ENCODE data around the gene ZMIZ1.

Gene ZMIZ1

DNA sequence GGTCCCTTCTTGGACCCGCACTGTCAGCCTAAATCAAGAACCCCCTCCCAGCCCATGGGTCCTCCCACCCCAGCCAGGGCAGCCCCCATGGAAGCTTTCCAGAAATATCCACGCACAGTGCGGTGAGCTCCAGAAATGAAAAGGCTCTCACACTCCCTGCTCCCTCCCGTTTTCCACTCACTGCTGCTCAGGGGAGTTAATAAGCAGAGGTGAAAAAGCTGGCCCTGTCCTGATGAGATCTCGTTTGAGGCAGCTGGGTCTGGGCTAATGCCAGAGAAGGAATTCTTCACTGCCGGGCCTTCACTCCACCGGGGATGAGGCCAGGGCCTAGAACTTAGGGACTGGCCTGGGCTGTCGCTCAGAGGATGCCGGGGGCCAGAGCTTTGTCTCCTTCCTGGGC is 102.2 kb downstream of the ZMIZ1 start:
- no peak for DNase-seq (ENCODE audit: low read depth in 3 of 3)

- DNase-seq (ENCODE audit: low read depth in 3 of 3): no peak
These were observed 102.7 kb downstream of the ZMIZ1 start for GRCh38 chr10:79171504-79171903.

DNA sequence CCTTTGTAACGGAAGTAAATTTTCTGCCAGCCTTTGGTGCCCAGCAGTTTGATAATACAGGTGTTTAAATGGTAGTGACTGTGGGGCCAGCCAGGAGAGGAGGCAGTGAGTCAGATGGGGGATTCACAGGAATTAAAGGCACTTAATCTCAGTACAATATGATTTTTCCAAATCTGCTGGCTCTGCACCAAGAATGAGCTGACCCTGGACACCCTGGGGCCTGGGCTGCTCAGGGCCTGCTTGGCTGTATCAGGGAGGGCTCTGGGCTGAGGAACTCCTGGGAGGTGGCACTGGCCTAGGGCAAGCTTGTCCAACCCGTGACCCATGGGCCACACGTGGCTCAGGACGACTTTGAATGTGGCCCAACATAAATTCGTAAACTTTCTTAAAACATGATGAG is 104.1 kb downstream of the ZMIZ1 start:
- DNase-seq (ENCODE audit: low read depth in 3 of 3): no peak

DNA sequence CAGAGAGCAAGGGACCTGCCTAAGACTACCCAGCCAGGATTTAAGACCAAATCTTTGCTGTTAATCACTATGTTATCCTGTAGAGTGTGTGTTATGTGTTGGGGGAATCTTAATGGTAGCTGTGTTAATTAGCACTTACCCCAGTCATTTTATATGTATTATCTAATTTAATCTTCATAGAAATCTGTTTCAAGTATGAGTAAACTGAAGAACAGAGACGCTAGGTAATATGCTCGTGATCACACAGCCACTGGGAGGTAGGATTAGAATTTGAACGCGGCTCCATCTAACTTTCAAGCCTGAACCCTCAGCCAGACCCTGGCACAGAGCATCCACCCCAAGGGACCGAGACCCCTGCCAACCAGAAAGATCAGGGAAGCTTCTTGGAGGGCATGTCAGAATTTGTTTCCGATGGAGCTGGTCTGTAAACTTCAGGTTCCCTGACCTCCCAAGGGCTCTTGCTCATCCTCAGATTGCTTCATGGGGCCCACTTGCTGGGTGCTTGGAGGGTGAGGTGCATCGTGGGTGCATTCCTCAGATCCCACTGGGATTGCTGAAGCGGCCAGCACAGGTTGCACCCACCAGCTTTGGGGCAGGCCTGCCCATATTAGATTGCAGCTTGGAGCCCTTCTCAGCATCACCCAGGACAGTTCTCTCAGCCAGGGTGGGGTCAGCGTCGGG is 105.0 kb downstream of the ZMIZ1 start:
- DNase-seq (ENCODE audit: low read depth in 3 of 3): no peak

DNA sequence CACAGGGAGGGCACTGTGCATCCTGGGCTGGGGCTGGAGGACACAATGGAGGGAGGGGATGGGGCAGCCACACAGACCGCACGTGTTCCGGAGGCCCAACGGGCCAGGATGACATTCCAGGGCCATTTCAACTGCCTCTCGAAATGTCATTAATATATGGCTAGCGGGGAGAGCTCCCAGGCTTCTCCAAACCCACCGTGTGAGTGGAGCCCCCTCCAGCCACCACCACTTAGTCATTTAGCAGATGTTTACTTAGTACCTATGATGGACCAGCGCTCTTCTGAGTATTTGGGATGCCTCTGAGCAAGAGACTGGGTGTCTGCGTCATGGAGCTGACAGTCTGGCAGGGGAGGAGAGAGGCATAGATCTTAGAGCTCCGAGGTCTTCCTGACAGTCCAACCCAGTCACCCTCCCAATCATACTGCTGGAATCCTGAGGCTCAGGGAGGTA is 107.3 kb downstream of the ZMIZ1 start:
- DNase-seq (ENCODE audit: low read depth in 3 of 3): no peak

DNA sequence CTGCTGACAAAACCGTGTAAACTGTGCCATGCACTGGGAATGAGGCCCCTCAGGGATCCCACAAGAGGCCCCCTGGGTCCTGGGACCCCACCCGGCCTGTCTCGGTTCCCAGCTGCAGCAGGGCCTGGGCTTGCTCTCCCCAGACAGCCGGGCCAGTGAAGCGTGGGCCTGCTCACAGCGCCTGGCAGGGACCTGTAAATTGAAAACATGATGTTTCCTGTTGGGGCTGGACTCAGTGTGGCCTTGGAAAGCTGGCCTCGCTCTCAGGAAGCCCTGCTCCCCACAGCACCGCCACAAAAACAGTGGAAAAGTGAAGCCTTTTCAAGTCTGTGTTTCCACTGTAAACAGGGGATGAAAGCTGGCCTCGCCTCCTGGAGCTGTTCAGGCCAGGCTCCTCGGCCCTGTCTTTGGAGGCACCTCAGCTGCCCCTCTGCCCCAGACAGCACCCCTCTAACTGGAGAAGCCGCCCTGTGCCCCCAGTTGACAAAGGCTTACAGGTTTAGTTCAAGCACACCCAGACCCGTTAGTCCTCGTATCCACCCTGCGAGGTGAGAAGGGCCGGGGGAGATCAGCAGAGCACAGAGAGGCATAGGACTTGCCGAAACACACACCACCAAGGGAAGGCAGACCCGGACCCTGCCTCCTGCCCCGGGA is 108.3 kb downstream of the ZMIZ1 start:
- no peak for DNase-seq (ENCODE audit: low read depth in 3 of 3)

DNA sequence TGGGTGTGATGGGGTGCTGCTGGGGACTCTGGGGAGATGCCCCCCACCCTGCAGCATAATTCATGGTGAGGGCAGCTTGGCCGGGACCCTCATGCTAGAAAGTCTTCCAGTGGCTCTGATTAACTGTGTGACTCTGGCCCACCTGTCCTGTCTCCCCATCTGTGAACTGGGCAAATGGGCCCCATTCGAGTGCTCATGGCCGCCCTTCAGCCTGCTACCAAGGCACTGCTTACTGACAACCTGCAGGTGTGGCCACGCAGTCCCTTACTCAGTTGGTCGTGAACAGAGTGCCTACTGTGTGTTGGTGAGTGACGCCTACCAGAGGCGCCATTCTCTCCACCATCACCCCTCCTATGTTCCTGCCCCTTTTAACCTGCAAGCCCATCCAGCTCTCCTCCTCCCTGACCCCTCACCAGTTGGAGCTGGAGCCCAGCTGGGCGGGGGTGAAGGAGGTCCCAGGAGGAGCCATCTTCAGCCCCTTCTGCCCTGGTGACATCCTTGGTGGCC is 109.4 kb downstream of the ZMIZ1 start:
- DNase-seq (ENCODE audit: low read depth in 3 of 3): no peak

DNA sequence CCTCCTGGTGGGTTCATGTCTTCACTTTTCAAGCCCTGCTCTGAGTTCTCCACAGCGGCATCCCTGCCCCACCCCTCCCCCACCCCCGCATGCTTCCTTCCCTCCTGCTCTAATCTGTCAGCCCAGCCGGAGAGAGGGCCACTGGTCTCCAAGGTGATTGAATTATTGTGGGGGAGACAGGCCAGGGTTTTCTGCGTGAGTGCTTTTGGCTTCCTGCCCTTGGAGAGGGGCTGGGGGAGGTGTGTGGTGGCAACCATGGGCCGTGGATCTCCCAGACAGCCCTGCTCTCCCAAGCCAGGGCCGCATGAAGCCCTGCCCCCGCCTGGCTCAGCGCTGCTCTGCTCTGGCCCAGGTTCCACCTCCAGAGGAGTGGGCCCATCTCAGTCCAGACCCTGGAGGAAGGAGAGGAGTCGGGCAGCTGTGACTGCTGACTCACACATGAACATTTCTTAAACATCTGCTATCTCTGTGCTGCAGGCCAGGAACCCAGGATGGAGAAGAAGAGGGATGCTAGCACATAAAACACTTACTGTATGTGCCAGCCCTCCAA is 109.9 kb downstream of the ZMIZ1 start:
- DNase-seq (ENCODE audit: low read depth in 3 of 3): no peak

DNA sequence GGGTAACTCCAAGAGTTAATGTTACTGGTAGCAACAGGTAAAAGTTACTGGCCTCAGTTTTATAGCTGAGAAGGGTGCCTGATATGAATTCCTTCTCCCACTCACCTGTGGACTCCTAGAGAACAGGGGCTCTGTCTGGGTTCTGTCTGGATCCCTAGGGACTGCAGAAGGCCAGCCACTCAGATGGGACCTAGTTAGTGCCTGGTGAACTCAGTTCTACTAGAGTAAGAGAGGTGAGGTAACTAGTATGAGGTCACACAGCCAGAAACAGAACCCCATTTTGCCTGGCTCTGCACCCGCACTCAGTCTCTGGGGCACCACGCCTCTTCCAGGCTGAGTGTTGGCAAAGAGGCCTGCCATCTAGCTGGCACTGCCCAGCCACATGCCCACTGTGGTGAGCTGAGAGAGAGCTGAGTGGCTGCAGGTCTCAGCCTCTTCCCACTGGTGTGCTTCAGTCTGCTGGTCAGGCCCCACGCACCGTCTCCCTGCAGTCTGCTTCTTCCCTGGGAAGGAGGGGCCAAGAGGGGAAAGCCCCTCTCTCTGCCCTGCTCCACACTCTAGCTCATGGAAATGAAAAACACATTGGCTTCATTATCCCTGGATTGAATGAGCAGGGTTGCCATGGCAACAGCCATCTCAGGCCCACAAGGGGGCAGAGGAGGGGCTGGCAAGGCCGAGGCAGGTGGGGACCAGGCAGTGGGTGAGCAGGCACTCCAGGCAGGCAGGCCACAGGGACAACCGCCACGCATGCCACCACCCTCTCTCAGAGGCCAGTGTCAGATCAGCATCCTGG is 110.6 kb downstream of the ZMIZ1 start:
- DNase-seq (ENCODE audit: low read depth in 3 of 3): no peak

GRCh38 chr10:79179957-79180309 is 111.2 kb downstream of the ZMIZ1 start:
- DNase-seq (ENCODE audit: low read depth in 3 of 3): no peak

DNA sequence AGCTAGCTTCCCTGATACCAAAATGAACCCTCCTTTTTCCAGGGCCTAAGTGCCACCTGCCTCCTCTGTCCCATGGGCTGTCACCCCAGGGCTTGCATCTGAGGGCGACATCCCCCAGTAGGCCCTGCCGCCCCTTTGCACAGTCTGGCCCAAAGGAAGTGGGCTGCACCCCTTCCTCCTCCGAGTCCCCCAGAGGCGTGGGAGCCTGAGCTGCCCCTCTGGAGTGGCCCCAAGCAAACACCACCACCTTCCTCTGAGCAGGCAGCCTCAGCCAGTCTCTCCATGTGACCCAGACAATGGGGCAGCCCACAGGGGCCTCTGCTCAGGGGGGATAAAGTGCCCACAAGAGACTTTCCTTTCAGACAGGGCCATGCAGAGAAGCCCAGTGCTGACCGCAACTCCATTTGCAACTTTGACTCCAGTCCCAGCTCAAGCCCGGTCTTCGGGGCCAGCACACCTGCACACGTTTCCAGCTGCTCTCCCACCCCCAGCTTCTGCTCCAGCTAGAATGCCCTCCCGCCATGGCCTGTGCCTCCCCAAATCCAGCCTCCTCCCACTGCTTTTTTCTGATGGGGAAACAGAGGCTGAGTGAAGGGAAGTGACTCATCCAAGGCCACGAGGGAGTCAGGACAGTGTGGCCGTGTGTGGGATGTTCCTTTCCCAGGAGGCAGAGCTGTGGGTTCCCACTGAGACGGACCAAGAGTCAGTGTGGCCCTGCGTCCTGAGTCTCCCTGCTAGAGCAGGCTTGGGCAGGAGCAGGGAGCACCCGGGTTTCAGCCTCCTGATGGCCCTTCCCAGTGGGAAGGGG is 111.9 kb downstream of the ZMIZ1 start:
- no peak for DNase-seq (ENCODE audit: low read depth in 3 of 3)

DNA sequence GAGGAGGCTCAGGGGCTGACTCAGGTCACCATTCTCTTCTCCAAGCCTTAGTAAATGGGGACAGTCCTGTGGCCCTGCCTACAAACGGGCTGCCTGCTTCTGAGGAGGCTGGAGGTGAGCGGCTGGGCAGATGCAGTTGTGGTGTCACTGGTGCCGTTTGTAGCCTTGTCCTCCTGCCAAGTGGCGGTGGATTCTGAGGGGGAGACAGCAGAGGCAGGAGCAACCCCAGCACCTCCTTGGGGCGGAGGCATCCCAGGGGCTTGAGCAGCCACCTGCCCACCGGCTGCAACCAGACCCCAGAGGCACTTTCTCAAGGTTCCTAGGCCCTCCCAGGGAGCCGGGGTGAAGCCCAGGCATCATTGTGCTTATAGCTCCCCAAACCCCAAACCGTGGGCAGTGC is 112.5 kb downstream of the ZMIZ1 start:
- DNase-seq (ENCODE audit: low read depth in 3 of 3): no peak

DNA sequence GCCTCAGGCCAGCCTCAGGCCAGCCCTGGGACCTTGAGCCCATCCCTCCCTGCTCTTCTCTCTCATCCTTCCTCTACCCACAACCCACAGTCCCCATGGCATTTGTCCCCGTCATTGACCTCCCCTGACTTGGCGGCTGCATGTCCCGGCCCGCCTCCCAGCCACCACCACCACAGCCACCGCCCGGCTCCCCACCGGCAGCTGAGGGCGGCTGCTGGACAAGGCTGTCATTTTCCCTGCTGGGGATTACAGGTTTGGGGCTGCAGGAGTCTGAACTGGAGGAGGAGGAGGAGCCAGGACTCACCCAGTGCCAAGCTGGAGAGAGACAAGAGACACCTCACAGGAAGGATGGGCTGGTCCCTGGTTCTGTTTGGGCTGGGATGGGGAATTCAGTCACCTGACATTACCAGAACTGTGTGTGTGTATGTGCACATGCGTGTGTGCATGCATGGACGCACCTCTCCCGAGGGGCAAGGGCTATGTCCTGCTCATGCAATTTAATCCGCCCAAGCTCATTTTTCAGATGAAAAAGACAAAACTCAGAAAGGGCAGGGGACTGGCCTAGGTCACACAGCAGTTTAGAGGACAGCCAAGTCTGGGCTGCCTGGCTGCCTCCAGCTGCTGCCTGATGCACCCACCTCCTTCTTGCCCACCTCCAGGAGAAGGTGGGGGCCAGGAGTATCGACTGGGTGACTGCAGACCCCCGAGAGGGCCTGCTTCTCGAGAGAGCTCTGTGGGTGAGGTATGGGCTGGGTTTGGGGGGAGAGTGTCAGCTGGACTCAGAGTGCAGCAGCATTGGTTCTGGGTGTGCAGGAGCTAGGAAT is 113.1 kb downstream of the ZMIZ1 start:
- no peak for DNase-seq (ENCODE audit: low read depth in 3 of 3)

DNA sequence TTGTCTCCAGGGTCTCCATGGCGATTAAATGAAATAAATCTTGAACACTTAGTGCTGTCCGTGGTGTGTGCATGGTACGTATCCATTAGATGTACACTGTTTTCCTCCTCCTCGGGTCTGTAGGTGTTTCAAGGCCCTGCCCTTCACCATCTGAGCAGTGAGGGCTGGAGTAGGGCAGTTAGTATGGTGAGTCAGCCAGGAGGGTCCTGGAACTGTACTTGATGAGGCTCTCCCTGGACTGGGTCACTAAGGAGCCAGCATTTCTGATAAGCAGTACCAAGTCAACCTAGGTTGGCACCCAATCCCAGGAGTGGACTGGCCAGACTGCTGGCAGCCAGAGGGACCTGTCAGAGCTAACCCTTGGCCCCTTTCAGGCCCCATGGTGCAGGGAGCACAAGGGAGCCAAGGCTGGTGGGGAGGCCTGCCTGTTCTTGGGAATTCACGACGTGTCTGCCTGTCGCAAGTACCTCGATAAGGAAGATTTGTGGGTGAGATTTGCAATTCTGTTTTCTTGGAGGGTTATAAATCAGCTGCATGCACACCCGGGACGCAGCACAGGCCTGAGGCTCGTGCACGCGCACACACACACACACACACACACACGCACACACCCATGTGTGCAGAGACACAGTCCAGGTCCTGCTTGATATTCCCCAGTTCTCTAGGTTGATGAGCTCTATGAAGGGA is 114.2 kb downstream of the ZMIZ1 start:
- DNase-seq (ENCODE audit: low read depth in 3 of 3): no peak

DNA sequence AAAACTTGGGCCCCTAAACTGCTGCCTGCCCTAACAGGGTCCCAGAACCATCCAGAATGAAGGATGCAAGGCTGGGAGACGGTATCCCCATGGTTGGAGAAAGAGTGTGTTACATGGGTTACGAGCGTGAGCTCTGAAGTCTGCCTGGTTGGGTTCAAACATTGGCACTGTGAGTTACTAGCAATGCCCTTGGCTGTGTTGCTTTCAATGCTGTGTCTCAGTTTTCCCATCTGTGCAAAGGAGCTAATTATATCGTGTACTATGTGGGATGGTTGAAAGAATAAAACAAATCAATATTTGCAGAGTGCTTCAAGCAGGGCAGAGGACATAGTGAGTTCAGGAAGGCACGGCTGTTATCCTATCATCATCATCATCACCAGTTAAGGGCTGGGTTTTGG is 114.7 kb downstream of the ZMIZ1 start:
- DNase-seq (ENCODE audit: low read depth in 3 of 3): no peak

- no peak for DNase-seq (ENCODE audit: low read depth in 3 of 3)
These were observed 115.4 kb downstream of the ZMIZ1 start for GRCh38 chr10:79184145-79184625.

DNA sequence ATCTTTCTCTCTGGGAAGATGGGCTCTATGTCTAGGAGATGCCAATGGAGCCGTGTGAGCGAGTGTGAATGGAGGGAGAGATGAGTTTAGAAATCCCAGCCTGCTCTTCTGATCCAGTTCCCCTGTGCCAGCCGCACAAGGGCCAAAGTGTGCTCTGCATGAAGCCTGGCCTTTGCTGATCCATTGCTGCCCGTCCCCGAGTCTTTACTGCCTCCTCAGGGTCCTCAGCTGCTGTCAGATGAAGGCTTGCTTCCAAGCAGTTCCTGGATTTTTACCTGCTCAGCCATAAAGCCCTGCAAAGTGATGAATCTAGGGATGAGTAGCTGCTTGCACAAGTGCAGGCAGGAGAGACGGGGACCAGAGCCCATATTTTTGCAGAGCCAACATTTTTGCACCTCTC is 115.9 kb downstream of the ZMIZ1 start:
- no peak for DNase-seq (ENCODE audit: low read depth in 3 of 3)

DNA sequence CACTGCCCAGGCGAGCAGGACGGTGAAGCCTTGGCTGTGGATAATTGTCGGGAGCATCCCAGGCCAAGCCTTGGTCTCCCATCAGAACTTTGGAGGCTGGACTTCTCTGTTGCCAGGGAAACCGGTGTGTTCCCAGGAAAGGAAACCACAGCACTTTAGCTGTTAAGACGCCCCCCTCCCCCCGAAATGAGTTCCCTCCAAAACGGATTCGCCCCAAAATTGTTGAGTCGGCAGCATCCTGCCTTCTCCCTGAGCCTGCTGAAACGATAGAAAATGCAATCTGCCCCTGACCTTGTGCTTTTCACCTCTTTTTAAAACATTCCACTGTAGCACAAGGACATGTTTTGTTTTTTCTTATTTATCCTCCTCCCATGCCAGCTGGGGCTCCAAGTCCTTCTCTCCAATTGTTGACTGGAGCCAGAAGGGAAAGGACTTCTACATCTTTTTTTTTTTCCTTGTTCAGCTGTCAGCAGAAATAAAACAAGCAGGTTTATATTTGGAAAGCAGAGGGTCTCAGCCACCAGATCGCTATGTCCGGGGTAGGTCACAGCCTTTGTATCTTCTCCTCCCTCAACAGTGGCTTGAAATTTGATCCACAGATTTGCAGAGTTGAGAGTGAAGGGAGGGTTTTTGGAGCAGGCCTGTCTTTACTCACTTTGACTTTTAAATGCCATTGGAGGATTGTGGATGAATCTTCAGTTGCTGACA is 116.5 kb downstream of the ZMIZ1 start:
- DNase-seq (ENCODE audit: low read depth in 3 of 3): no peak

DNA sequence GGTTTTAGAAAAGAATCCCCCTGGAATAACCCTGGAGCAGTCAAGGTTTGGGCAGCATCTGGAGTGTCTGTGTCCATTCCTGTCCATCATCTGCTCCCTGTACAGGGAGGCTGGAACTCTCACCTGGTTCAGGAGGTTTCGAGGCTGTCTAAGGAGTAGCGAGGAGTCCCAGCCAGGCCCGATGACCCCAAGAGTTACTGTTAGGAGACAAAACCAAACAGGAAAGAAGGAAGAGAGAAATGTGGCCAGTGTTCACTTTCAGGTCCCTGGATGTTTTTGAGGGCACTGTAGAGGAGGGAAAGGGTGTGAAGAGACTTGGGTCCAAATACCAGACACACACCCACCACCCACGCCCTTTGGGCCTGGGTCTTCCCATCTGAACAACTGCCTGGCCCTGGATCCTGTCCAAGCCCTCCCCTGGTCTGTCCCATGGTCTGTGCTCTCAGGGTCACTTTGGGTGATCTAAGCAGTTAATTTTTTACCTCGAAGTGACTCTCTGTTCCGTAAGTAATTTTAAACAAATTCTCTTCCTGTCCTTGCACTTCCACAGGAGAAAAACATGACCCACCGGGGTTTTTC is 117.1 kb downstream of the ZMIZ1 start:
- DNase-seq (ENCODE audit: low read depth in 3 of 3): no peak

Data from stimulated activated CD4-positive, alpha-beta T cell treated with anti-CD3 and anti-CD28 coated beads, TNF-alpha, amount 100 ng/mL, for 24 hours (primary cell).